ENCODE data around the gene DHX34. TPM values are rescaled to one million over a fixed set of nuclear protein-coding genes. Genes with fewer than 3 reads are reported as not detected.

DHX34 gene
- total RNA-seq, 1 experiment from 2014 or later: 38.2 TPM

- no peaks in the 10 kb centered on the region for H3K9me3 ChIP-seq (ENCODE audit: control insufficient read depth, low read depth, low read length)
These were observed 26.0 kb downstream of the DHX34 start for GRCh38 chr19:47374876-47375693.

More at GRCh38 chr19:47374876-47375693, 26.0 kb downstream of the DHX34 start:
- Histone ChIP-seq H2BK15ac (ENCODE audit: low read depth, low read length) (no peak overlapping the region), H4K20me1 (ENCODE audit: control insufficient read depth, insufficient read depth, insufficient read length) (no peaks in the 10 kb centered on the region), H4K8ac (replicated peaks; ENCODE audit: insufficient read length, low read depth, low read length) (no peak overlapping the region), H2BK20ac (ENCODE audit: low read depth, low read length, poor library complexity, severe bottlenecking) (no peak overlapping the region), H4K5ac (ENCODE audit: insufficient read length, low read depth, low read length) (no peak overlapping the region), H3K18ac (ENCODE audit: insufficient read length, low read depth, low read length) (no peak overlapping the region), H3K79me1 (ENCODE audit: insufficient read depth, low read depth, low read length, poor library complexity, severe bottlenecking) (no peaks in the 10 kb centered on the region), H2AK5ac (ENCODE audit: insufficient read length, low read length) (no peak overlapping the region), H2BK12ac (ENCODE audit: insufficient read length, low read depth, low read length) (no peak overlapping the region), H3K9ac (ENCODE audit: extremely low read depth, insufficient read length, low read length) (no peak overlapping the region), H3K79me2 (ENCODE audit: insufficient read depth, low read length) (no peaks in the 10 kb centered on the region), H3K23ac (ENCODE audit: insufficient read length, low read depth, low read length) (no peak overlapping the region), H4K91ac (ENCODE audit: insufficient read length, low read depth, low read length) (no peak overlapping the region), H2BK5ac (ENCODE audit: insufficient read length, low read length) (no peak overlapping the region), H3K4me2 (ENCODE audit: insufficient read depth, insufficient read length, low read length) (no peak overlapping the region), H3T11ph (ENCODE audit: low read length) (no peak overlapping the region), H2BK120ac (ENCODE audit: low read depth, low read length, poor library complexity, severe bottlenecking) (no peak overlapping the region), H3K14ac (ENCODE audit: insufficient read depth, low read length) (no peak overlapping the region), H2AFZ (ENCODE audit: low read length) (no peak overlapping the region), H3K56ac (ENCODE audit: insufficient read length, low read depth, low read length) (no peak overlapping the region), H3K27ac (ENCODE audit: insufficient read length, low read depth, low read length) (no peak overlapping the region), H3K23me2 (ENCODE audit: insufficient read length, low read depth, low read length, poor library complexity, severe bottlenecking) (no peaks in the 10 kb centered on the region), H3K27me3 (ENCODE audit: insufficient read depth, low read length) (no peaks in the 10 kb centered on the region), H3K4ac (ENCODE audit: low read depth, low read length) (no peak overlapping the region), H3K4me1 (ENCODE audit: insufficient read depth, low read length) (no peaks in the 10 kb centered on the region)
- TF ChIP-seq, protein P1, sequence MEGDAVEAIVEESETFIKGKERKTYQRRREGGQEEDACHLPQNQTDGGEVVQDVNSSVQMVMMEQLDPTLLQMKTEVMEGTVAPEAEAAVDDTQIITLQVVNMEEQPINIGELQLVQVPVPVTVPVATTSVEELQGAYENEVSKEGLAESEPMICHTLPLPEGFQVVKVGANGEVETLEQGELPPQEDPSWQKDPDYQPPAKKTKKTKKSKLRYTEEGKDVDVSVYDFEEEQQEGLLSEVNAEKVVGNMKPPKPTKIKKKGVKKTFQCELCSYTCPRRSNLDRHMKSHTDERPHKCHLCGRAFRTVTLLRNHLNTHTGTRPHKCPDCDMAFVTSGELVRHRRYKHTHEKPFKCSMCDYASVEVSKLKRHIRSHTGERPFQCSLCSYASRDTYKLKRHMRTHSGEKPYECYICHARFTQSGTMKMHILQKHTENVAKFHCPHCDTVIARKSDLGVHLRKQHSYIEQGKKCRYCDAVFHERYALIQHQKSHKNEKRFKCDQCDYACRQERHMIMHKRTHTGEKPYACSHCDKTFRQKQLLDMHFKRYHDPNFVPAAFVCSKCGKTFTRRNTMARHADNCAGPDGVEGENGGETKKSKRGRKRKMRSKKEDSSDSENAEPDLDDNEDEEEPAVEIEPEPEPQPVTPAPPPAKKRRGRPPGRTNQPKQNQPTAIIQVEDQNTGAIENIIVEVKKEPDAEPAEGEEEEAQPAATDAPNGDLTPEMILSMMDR (conservative IDR thresholded peaks at IDR 0.05): no peak
- WGBS (ENCODE audit: extremely low coverage, insufficient read length, low lambda C conversion rate): no CpG with 5 or more reads among the region's 30 CpGs
- Mint-ChIP-seq H3K9me3 (no peaks in the 10 kb centered on the region), H3K4me3 (no peak overlapping the region), H3K27me3 (ENCODE audit: low read depth) (no peaks in the 10 kb centered on the region), H3K27ac (no peak overlapping the region), H3K36me3 (ENCODE audit: insufficient read depth in 1 of 3, low read depth in 3 of 3) (peaks cover 24 to 82% (median 56%) of the 10 kb centered on the region in 3 experiments; a peak in 6 of 7 replicates), H3K4me1 (no peaks in the 10 kb centered on the region)
- no peak for DNase-seq
